OCI-LY1 (cell line): ENCODE data around the gene GMEB2.

Experiments
- H2AFZ ChIP-seq: fragments of 200-600 bp; sonication (generic), shearing (Covaris generic); 2 replicates; pipeline ENCODE4 v1.6.0; 2014; ENCODE audit warnings: antibody characterized with exemption, mild to moderate bottlenecking, low read length
- H3F3A ChIP-seq: fragments of 200-600 bp; sonication (generic), shearing (Covaris generic); 2 replicates; pipeline ENCODE4 v1.6.0; 2014; ENCODE audit warnings: mild to moderate bottlenecking, antibody characterized with exemption, low read length, moderate library complexity; ENCODE audit not compliant: insufficient read depth
- H3K27ac ChIP-seq: fragments of 200-600 bp; sonication (generic); 2 replicates; pipeline ENCODE4 v1.5.1; 2014; ENCODE audit warnings: low read length, mixed run types, mild to moderate bottlenecking, low read depth; ENCODE audit not compliant: poor library complexity, severe bottlenecking
- H3K27me3 ChIP-seq: fragments of 200-600 bp; sonication (generic); 2 replicates; pipeline ENCODE4 v1.6.0; 2014; ENCODE audit warnings: antibody characterized with exemption, mild to moderate bottlenecking, low read length, moderate library complexity; ENCODE audit not compliant: insufficient read depth
- H3K36me3 ChIP-seq: fragments of 200-600 bp; sonication (generic); 2 replicates; pipeline ENCODE4 v1.6.1; 2014; ENCODE audit warnings: mild to moderate bottlenecking, antibody characterized with exemption, low read length, moderate library complexity, mixed read lengths; ENCODE audit not compliant: insufficient read depth
- H3K4me1 ChIP-seq: fragments of 200-600 bp; sonication (generic); 2 replicates; pipeline ENCODE4 v1.5.1; 2014; ENCODE audit warnings: mild to moderate bottlenecking, low read length, moderate library complexity; ENCODE audit not compliant: insufficient read depth, severe bottlenecking
- H3K4me2 ChIP-seq: fragments of 200-600 bp; sonication (generic), shearing (Covaris generic); 2 replicates; pipeline ENCODE4 v1.6.1; 2014; ENCODE audit warnings: low read length
- H3K4me3 ChIP-seq: fragments of 200-600 bp; sonication (generic); 2 replicates; pipeline ENCODE4 v1.5.1; 2014; ENCODE audit warnings: low read length, low read depth, mild to moderate bottlenecking, mixed read lengths; ENCODE audit not compliant: poor library complexity, severe bottlenecking
- H3K79me2 ChIP-seq: fragments of 200-600 bp; shearing (Covaris generic); 2 replicates; pipeline ENCODE4 v1.6.1; 2016; ENCODE audit warnings: mixed run types, low read length, mixed read lengths; ENCODE audit not compliant: insufficient read depth
- H3K9ac ChIP-seq: fragments of 200-600 bp; sonication (generic), shearing (Covaris generic); 2 replicates; pipeline ENCODE4 v1.6.1; 2014; ENCODE audit warnings: mild to moderate bottlenecking, low read length, mixed read lengths
- H3K9me2 ChIP-seq: fragments of 200-600 bp; sonication (generic), shearing (Covaris generic); 2 replicates; pipeline ENCODE4 v1.6.1; 2014; ENCODE audit warnings: low read depth, mild to moderate bottlenecking, low read length, mixed read lengths
- H3K9me3 ChIP-seq: fragments of 200-600 bp; shearing (Covaris generic); 2 replicates; pipeline ENCODE4 v1.6.1; 2014; ENCODE audit warnings: low read length, mixed read lengths
- H4K20me1 ChIP-seq: fragments of 200-600 bp; sonication (generic), shearing (Covaris generic); 2 replicates; pipeline ENCODE4 v1.6.0; 2016; ENCODE audit warnings: mild to moderate bottlenecking, low read length; ENCODE audit not compliant: insufficient read depth
- CTCF ChIP-seq: fragments of 200-600 bp; sonication (generic), shearing (Covaris generic); IDR thresholded peaks from 2 replicates; pipeline ENCODE4 v1.5.1; 2017; ENCODE audit warnings: mild to moderate bottlenecking, antibody characterized with exemption, low read length, moderate library complexity, mixed read lengths
- EZH2 ChIP-seq: fragments of 200-600 bp; sonication (generic), shearing (Covaris generic); IDR thresholded peaks from 2 replicates; pipeline ENCODE4 v1.8.0; 2017; ENCODE audit warnings: borderline replicate concordance, mixed run types, mild to moderate bottlenecking, antibody characterized with exemption, low read length, moderate library complexity, mixed read lengths

GMEB2 gene

GRCh38 chr20:63592661-63593060 is 34.2 kb downstream of the GMEB2 start:
- Histone ChIP-seq H4K20me1 (no peaks in the 10 kb centered on the region), H3K4me2 (no peak overlapping the region), H3K4me1 (no peaks in the 10 kb centered on the region), H3K27me3 (no peaks in the 10 kb centered on the region), H3K36me3 (peaks cover 60% of the 10 kb centered on the region), H2AFZ (no peak overlapping the region), H3K4me3 (no peak overlapping the region), H3K79me2 (no peaks in the 10 kb centered on the region), H3K9ac (no peak overlapping the region), H3K9me2 (no peaks in the 10 kb centered on the region), H3K27ac (no peak overlapping the region), H3F3A (no peaks in the 10 kb centered on the region), H3K9me3 (no peaks in the 10 kb centered on the region)
- TF ChIP-seq EZH2 (no peak), CTCF (no peak)

GRCh38 chr20:63591786-63592355 is 35.0 kb downstream of the GMEB2 start:
- H2AFZ ChIP-seq, result no peak overlapping the region
- H3K79me2 ChIP-seq, result no peaks in the 10 kb centered on the region
- H3K27ac ChIP-seq, result no peak overlapping the region
- H3K4me2 ChIP-seq, result no peak overlapping the region
- no peaks in the 10 kb centered on the region for H3F3A ChIP-seq
- H3K9me3 ChIP-seq, result no peaks in the 10 kb centered on the region
- TF ChIP-seq EZH2 (no peak), CTCF (no peak)
- H3K9me2 ChIP-seq, result no peaks in the 10 kb centered on the region
- H3K4me1 ChIP-seq, result no peaks in the 10 kb centered on the region
- H3K27me3 ChIP-seq, result no peaks in the 10 kb centered on the region
- H3K9ac ChIP-seq, result no peak overlapping the region
- no peaks in the 10 kb centered on the region for H4K20me1 ChIP-seq
- no peak overlapping the region for H3K4me3 ChIP-seq
- peaks cover 55% of the 10 kb centered on the region for H3K36me3 ChIP-seq

- no peaks in the 10 kb centered on the region for H3F3A ChIP-seq
- no peaks in the 10 kb centered on the region for H3K9me2 ChIP-seq
- H3K4me3 ChIP-seq, result no peak overlapping the region
- no peaks in the 10 kb centered on the region for H3K79me2 ChIP-seq
- peaks cover 48% of the 10 kb centered on the region for H3K36me3 ChIP-seq
- no peak overlapping the region for H3K4me2 ChIP-seq
- no peak overlapping the region for H2AFZ ChIP-seq
- H3K27me3 ChIP-seq, result no peaks in the 10 kb centered on the region
- no peaks in the 10 kb centered on the region for H4K20me1 ChIP-seq
- no peaks in the 10 kb centered on the region for H3K4me1 ChIP-seq
- no peak for TF ChIP-seq CTCF
- no peak for TF ChIP-seq EZH2
- no peak overlapping the region for H3K27ac ChIP-seq
- no peak overlapping the region for H3K9ac ChIP-seq
- no peaks in the 10 kb centered on the region for H3K9me3 ChIP-seq
Observed at GRCh38 chr20:63591147-63591533, 35.8 kb downstream of the GMEB2 start.
